Activated CD4-positive, alpha-beta T cell treated with anti-CD3 and anti-CD28 coated beads for 4 hours (primary cell): Measurements from ENCODE around the gene GSAP.

Experiments
- DNase-seq, 2 donors: peaks; one replicate each; pipeline ENCODE4 v3.0.0-alpha.2; 2020

Gene GSAP

GRCh38 chr7:77326131-77326530, 90.0 kb downstream of the GSAP start:
- DNase-seq, result no peak

DNA sequence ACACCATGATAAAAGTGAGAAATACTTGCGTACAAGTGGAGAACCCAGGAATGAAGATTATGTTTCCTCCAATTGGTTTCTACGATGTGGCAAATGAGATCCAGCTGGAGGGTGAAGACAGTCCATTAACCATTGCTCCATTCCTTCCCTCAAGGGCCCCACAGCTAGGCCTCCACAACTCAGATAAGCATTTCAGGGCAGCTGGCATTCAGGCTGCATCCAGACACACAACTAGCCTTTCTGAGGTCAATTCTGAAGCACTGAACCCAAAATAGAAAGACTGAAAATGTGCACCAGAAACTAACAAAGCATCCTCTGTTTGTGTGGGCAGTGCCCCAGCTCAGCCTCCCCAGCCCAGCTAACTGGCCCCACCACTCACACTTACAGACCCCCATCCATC, 94.8 kb downstream of the GSAP start:
- DNase-seq, result no peak

- DNase-seq, result no peak
These were observed 95.4 kb downstream of the GSAP start for GRCh38 chr7:77320714-77321113.

GRCh38 chr7:77320137-77320536, 96.0 kb downstream of the GSAP start:
- DNase-seq, result no peak

DNA sequence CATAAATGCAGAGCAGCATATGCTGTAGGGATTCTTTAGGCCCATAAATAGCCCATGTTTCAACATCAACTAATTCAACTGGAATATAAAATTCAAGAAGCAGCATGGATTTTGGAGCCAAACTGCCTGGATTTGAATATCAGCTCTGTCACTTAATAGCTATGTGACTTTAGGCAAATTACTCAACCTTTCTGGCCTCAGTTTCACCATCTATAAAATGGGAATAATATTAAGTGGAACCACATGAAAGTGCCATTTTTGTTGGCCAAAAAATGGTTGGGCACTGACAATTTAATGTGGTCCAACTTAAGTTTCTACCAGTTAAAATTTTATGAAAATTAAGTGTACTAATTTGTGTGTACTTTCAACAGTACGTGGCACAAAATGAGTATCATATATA, 98.1 kb downstream of the GSAP start:
- no peak for DNase-seq

DNA sequence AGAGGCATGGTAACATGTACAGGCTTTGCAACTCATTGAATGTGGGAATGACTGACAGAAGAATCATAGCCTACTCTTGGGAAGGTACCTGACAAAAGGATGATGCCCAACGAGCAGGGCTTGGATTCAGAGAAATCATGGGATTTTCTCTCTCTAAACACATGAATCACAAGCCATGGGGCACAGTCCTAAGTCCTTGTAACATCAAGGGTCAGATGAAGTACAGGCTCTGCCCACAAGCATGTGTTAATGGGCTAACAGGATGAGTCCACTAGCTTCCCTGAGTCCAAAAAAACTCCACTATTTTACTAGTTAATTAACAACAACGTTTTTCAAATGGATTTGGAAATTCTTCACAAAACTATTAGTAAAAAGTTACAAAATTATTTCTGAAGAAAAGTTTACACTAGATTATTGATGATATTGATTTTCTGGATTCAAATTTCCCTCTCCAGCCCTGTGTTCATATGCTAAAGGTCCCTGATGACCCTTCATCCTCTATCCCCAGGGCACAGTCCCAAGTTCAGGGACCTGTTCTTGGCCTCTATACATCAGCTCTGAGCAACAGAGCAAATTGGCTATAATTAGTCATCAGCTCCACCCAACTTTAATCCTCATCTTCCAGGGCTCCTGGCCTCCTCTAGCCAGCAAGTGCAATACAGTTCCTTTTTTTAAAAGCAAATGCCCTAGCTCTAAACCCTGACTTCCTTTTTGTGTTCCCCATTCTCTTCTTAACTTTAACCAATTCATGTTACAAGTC, 99.8 kb downstream of the GSAP start:
- DNase-seq, result no peak

GRCh38 chr7:77315182-77315591, 101.0 kb downstream of the GSAP start:
- no peak for DNase-seq

- DNase-seq, result no peak
These were observed 102.2 kb downstream of the GSAP start for GRCh38 chr7:77313876-77314480.

DNA sequence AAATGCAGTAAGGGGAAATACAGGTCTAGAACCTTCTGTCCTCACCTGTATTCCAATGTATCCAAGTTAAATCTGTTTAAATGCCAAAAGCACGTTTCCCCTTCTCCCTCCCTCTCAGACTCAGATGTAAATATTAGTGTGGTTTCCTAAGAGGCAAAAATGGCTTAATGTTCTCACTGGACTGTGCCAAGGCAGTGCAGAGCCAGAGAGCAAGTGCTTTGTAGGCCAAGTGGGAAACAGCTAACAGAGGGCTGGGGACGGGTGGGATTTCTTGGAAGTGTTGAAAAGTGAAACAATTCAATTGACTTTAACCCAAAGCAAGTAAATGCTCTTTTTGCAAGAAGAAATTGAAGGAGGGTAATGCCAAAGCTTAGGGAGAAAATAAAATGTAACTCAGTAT, 103.1 kb downstream of the GSAP start:
- DNase-seq, result no peak

GRCh38 chr7:77310982-77311381, 105.2 kb downstream of the GSAP start:
- no peak for DNase-seq

- no peak for DNase-seq
These were observed 106.4 kb downstream of the GSAP start for GRCh38 chr7:77309714-77310220.

GRCh38 chr7:77308792-77309191, 107.4 kb downstream of the GSAP start:
- DNase-seq, result no peak

DNA sequence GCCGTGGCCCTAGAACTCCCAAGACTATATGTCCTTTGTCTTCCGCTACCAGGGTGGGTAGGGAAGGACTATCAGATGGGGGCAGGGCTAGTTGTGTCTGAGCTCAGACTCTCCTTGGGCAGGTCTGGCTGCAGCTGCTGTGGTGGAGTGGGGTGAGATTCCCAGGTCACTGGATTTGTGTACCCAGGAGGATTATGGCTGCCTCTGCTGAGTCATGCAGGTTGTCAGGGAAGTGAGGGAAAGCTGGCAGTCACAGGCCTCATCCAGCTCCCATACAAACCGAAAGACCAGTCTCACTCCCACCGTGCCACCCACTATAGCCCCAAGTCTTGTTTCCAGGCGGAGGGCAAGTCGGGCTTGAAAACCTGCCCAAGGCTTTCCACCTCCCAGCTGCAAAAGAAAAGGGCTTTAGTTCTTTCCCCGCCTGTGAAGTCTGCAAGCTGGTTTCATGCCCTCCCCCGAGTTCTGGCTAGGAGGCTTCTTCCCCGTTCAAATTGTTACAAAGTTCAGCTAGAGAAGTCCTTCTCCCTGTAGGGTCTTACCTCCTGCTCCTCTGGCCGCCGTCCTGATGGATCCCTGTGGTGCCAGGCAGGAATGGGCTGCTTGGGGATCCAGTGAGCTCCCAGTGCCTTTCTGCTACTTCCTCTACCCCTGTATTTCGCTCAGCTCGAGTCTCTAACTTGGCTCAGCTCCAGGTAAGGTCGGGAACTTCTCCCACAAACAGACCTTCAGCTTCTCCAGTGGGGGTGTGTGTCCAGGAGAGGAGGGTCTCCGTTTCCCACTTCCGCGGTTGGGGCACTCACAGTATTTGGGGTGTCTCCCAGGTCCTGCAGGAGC, 109.7 kb downstream of the GSAP start:
- DNase-seq, result no peak

DNA sequence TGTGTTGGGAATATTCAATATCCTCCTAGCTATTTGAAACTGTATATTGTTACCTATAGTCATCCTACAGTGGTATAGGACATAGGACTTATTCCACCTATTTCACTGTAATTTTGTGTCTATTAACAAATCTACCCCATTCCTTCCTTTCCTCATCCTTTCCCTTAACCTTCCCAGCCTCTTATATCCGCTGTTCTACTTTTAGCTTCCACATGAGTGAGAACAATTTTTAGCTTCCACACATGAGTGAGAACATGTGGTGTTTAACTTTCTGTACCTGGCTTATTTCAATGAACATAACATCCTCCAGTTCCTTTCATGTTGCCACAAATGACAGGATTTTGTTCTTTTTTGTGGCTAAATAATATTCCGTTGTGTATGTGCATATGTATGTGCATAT, 120.6 kb downstream of the GSAP start:
- DNase-seq, result no peak

GRCh38 chr7:77293046-77293445, 123.1 kb downstream of the GSAP start:
- no peak for DNase-seq

DNA sequence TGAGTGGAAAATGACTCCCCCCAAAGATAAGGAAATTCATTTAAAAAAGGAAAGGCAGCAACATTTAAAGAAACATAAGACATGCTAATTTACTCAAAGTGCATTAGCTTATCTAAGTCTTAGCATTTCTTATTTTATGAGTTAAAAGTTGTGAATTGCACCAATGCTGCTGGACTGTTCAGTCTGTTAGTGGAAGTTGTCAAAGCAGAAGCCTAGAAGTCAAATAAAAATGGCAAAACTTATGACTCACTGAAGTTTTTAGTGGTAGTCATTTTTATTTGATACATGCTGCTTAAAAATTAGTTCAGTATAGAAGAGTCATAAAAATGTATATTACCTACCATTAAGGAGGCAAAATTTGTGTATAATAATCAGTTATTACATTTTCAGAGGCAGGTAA, 125.7 kb downstream of the GSAP start:
- no peak for DNase-seq

DNA sequence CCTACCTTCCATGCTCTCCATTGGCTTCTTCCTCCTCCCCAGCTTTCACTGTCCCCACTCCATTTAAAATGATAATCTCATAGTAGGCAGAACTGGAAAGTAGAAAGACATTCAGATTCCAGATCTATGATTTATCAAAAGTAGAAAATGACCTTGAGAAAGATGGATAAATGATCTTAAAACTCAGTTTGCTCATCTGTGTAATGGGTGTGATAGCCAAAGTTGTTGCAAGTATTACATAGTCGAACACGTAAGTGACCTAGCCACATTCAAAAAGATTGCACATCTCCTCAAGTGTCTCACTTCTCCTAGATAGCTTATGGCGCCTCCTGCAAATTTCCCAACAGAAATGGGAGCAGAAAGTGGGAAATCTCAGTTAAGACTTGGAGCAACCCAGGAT, 126.8 kb downstream of the GSAP start:
- no peak for DNase-seq

DNA sequence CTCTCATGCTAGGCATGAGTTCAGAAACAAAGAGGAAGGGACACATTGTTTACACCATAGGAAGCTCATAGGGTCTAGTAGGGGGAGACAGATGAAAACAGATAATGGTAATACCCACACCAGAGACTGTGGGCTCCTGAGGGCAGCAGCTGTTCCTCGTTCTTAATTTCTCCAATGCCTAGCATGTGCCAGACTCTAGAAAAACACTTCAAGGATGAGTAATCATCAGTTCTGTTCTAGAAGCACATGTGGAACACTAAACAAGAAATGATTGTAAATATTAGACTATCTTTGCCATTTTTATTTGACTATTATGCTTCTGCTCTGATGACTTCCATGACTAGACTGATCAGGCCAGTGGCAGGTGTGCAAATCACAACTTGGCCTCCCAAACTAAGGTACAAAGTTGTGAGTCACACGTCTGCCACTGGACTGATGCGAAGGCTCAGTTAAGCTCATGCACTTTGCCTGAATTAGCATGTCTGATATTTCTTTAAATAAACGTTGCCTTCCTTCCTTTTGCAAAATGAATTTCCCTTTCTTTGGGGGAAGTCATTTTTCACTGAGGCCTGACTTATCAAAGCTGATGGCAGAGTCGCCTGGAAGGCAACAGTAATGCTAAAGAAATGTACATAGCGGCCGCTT, 127.4 kb downstream of the GSAP start:
- DNase-seq, result no peak

GRCh38 chr7:77284616-77285015, 131.5 kb downstream of the GSAP start:
- DNase-seq, result no peak

DNA sequence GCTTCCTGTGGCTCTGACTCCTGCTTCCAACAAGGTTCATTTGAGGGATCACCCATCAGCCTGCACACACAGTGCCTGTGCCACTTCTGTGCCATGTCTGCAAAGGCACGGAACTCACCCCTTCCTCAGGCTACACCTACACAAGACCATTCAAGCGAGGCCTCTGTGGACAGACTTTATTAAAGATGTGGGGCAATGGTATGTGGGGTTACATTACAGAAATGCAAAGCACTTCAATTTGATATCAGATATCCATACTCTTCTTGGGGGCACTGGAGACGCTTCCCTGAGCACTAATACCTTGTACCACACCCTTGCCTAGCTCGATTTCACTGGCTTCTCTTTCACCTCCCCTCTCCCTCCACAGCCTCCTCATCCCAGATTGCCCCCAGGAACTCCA, 132.1 kb downstream of the GSAP start:
- no peak for DNase-seq

- DNase-seq, result no peak
These were observed 133.3 kb downstream of the GSAP start for GRCh38 chr7:77282897-77283296.

- no peak for DNase-seq
These were observed 134.2 kb downstream of the GSAP start for GRCh38 chr7:77281780-77282478.

GRCh38 chr7:77276120-77276519, 140.0 kb downstream of the GSAP start:
- DNase-seq, result no peak
